Thymus (tissue), 11 donors: ENCODE results near the gene HUS1. TPM values are rescaled to one million over a fixed set of nuclear protein-coding genes. Genes with fewer than 3 reads are reported as not detected.

ENCODE experiments used
- DNase-seq, 9 donors: peaks; one replicate each; pipeline ENCODE4 v3.0.0-alpha.2; 2013; ENCODE audit warnings: low spot score in 9 of 9, low read depth in 6 of 9, missing footprints in 1 of 9
- H3K27ac ChIP-seq, 2 donors: one replicate each; pipeline ENCODE4 v1.5.1; 2013; ENCODE audit warnings: control low read depth in 1 of 2, low read depth in 1 of 2, low read length in 1 of 2, mild to moderate bottlenecking in 1 of 2, moderate library complexity in 1 of 2
- H3K27me3 ChIP-seq, 2 donors: one replicate each; pipeline ENCODE4 v1.5.1; 2013; ENCODE audit warnings: low read length in 1 of 2; ENCODE audit not compliant: control insufficient read depth in 2 of 2, insufficient read depth in 1 of 2
- H3K36me3 ChIP-seq, 2 donors: one replicate each; pipeline ENCODE4 v1.5.1; 2013; ENCODE audit warnings: low read length in 1 of 2, mild to moderate bottlenecking in 1 of 2, moderate library complexity in 1 of 2; ENCODE audit not compliant: control insufficient read depth in 2 of 2, insufficient read depth in 2 of 2
- H3K4me1 ChIP-seq, 2 donors: one replicate each; pipeline ENCODE4 v1.5.1; 2013; ENCODE audit warnings: low read length in 2 of 2; ENCODE audit not compliant: control insufficient read depth in 2 of 2, insufficient read depth in 2 of 2
- H3K4me3 ChIP-seq, 2 donors: one replicate each; pipeline ENCODE4 v1.5.1; 2013; ENCODE audit warnings: low read length in 2 of 2, control low read depth in 1 of 2, mild to moderate bottlenecking in 1 of 2
- H3K9me3 ChIP-seq, 2 donors: one replicate each; pipeline ENCODE4 v1.5.1; 2013; ENCODE audit warnings: low read length in 1 of 2, mild to moderate bottlenecking in 1 of 2; ENCODE audit not compliant: control insufficient read depth in 2 of 2, insufficient read depth in 1 of 2
- WGBS: extraction: QIAGEN DNeasy Blood & Tissue Kit; methylation state at CpG from one replicate; pipeline ENCODE4 v1.1.7; 2013; 5-methylcytosine and 5-hydroxymethylcytosine counted together
- polyA plus RNA-seq: library from polyadenylated mRNA; stranded (reverse); fragments of 200-250 nt; gene quantifications from one replicate; pipeline ENCODE4 v1.2.3, GENCODE V29; 2013
- total RNA-seq: library from RNA; stranded (reverse); fragments of 120-200 nt; gene quantifications from one replicate; pipeline ENCODE4 v1.2.4, GENCODE V29; 2013
- donor health status: healthy.

HUS1 gene
- total and polyA plus RNA-seq, 2 donors: 10.5 to 13.4 TPM

DNA sequence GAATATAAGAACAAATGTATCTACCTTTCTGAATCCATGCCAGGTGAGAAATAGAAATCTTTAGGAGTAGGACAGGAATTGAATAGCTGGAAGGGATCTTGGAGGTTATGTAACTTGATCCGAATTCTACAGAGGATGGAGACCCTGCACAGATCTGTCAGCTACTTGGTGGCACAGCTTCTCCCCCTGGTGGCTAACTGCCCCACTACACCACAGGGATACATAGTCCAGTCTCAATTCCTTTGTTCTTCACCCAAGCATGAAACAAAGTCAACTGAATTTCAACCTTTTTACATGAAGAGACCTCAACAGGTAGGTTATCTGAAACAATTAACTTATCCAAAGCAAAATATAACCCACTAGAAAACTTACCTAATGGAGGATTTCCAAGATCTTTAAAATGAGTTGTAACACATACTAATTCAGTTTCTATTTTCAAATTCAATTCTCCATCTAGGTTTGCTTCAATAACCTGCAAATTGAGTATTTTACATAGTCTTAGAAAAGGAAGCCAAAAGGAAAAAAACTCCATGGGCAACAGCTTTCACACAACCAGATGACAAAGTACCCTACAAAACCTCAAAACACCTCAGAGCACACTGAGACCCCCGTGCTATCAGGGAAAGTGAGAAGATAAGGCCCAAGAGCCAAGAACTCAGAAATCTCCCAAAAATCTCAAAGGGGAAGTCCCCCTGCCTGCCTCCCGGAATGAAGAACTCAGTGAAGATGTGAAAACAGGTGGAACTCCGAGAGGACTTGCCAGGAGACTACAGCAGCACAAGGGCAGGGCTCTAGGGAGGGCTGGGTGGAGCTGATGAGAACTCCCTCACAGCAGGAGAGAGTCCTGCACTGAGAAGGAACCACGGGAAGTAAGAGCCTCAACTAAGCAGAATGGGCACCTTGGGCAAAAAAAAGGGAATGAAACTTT, 10.3 kb downstream of the HUS1 start:
- WGBS: 90% methylated on average over 5 of the region's 5 CpGs
- DNase-seq: peak in 4 of 9 donors; percentile 13 to 57 (median 40)
- Histone ChIP-seq H3K27me3 (no peaks in the 10 kb centered on the region), H3K9me3 (no peaks in the 10 kb centered on the region), H3K4me3 (no peak overlapping the region), H3K36me3 (peaks cover 43 to 68% of the 10 kb centered on the region in 2 donors), H3K27ac (no peak overlapping the region), H3K4me1 (no peaks in the 10 kb centered on the region)

DNA sequence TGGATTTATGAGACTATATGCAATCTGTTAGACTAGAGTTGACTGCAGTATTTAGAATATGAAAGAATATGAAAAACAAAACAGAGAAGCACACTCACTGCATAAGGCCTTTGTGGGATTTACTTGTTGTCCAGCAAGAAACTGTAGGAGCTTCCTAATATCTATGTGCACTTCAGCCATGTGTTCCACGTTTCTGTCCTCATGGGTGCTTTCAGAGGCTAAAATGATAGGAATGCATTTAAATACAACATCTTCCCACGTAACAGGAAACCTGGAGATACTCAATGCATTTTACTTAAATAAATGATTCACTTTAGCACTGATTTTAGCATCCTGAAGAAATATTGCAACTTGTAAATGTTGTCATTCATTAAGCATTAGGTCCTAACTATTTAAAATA, 11.7 kb downstream of the HUS1 start:
- DNase-seq: no peak
- H3K27me3 ChIP-seq: no peaks in the 10 kb centered on the region
- peaks cover 44 to 62% of the 10 kb centered on the region in 2 donors for H3K36me3 ChIP-seq
- no peak overlapping the region for H3K27ac ChIP-seq
- H3K4me1 ChIP-seq: no peaks in the 10 kb centered on the region
- no peaks in the 10 kb centered on the region for H3K9me3 ChIP-seq
- H3K4me3 ChIP-seq: no peak overlapping the region
- WGBS: over 99% methylated on average over 2 of the region's 2 CpGs

DNA sequence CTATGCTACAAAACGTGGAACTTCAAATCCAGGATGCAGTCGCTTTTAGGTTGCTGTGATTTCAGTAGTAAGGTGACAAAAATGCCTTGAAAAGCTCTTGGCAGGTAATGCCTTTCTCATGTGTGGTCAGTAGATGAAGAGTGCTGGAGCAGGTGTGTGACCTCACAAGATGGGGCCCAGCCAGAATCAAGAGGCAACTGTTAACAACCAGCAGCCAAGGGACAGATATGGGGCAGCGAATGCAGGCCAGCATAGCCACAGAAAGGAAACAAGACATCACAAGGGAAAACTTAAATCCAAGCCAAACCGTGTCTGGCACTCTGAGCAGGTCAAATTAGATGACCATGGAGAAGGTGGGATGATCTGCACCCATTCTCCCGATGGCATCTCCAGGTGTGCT, 12.3 kb downstream of the HUS1 start:
- H3K4me1 ChIP-seq: no peaks in the 10 kb centered on the region
- no peaks in the 10 kb centered on the region for H3K9me3 ChIP-seq
- no peak for DNase-seq
- H3K27me3 ChIP-seq: no peaks in the 10 kb centered on the region
- no peak overlapping the region for H3K27ac ChIP-seq
- H3K4me3 ChIP-seq: no peak overlapping the region
- peaks cover 50 to 64% of the 10 kb centered on the region in 2 donors for H3K36me3 ChIP-seq
- WGBS: 97% methylated on average over 5 of the region's 5 CpGs

DNA sequence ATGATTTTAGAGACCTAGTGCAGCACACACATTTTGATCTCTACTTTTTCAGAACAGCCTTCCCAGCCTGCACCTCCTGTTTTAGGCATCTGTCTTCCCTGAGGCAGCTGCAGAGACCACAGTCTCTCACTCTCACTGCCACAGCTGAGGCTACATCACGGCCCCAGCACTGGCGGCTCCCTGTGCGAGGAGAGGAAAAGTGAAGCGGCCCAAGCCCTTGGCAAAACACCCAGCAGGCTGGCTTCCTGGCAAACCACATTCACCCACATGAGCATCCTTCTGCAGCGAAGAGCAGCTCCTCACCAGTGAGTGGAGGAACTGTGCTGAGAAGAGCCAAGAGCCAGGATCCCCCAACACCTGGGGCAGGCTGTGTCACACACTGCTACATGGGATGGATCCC, 14.0 kb downstream of the HUS1 start:
- Histone ChIP-seq H3K4me1 (no peaks in the 10 kb centered on the region), H3K36me3 (peaks cover 57 to 73% of the 10 kb centered on the region in 2 donors), H3K4me3 (no peak overlapping the region), H3K27me3 (no peaks in the 10 kb centered on the region), H3K9me3 (no peaks in the 10 kb centered on the region), H3K27ac (no peak overlapping the region)
- no peak for DNase-seq
- WGBS: 68% methylated on average over 5 of the region's 5 CpGs

DNA sequence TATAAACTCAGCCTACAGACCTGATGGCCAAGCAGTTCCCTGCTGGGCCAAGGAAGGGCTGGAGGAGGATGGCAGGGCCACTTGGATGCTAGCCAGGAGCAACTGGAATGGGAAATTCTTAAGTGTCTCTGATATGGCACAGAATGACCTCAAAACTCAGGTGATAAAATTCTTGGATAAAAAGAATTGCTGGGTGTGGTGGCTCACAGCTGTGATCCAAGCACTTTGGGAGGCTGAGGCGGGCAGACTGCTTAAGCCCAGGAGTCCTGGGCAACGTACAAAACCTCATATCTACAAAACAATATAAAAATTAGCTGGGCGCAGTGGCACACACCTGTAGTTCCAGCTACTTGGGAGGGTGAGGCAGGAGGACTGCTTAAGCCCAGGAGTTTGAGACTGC, 17.2 kb downstream of the HUS1 start:
- H3K4me1 ChIP-seq: no peaks in the 10 kb centered on the region
- H3K9me3 ChIP-seq: no peaks in the 10 kb centered on the region
- H3K27ac ChIP-seq: no peak overlapping the region
- H3K4me3 ChIP-seq: no peak overlapping the region
- peaks cover 54 to 61% of the 10 kb centered on the region in 2 donors for H3K36me3 ChIP-seq
- DNase-seq: no peak
- H3K27me3 ChIP-seq: no peaks in the 10 kb centered on the region
- whole genome bisulfite sequencing: 99% methylated on average over 3 of the region's 3 CpGs

DNA sequence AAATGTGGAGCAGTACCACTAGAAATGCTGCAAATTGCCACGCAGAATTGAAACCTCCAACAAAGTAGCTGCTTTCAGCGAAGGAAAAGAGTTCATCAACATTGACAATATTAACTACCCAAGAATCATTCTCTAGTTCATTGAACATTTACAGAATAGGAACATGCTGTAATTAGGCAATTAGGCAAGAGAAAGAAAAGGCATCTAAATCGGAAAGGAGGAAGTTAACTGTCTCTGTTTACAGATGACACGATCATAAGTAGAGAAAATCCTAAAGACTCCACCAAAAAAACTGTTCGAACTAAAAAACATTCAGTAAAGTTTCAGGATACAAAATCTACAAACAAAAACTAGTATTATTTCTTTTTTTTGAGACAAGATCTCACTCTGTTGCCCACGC, 22.3 kb downstream of the HUS1 start:
- H3K27me3 ChIP-seq: no peaks in the 10 kb centered on the region
- WGBS: 81% methylated on average over 6 of the region's 6 CpGs
- no peaks in the 10 kb centered on the region for H3K4me1 ChIP-seq
- H3K27ac ChIP-seq: no peak overlapping the region
- H3K9me3 ChIP-seq: no peaks in the 10 kb centered on the region
- H3K4me3 ChIP-seq: no peak overlapping the region
- DNase-seq: no peak
- peaks cover 24 to 41% of the 10 kb centered on the region in 2 donors for H3K36me3 ChIP-seq

DNA sequence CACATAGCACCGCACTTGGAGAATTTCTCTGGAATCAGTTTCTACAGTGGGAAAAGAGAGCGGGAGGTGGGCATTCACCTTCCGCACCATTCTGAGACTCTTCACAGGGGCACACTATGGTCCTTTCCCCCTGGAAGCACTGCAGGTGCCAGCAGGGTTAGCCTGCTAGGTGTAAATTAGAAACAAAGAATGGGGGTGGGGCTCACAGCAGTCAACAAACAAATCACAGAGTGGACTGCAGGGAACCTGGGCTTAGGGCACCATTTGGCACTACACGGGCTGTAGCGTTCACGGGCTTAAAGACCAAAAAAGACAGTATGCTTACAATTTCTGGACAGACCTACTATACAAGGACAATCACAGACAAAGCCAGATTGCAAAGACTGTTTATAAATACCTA, 23.2 kb downstream of the HUS1 start:
- no peak overlapping the region for H3K27ac ChIP-seq
- DNase-seq: no peak
- H3K4me1 ChIP-seq: no peaks in the 10 kb centered on the region
- 88% methylated on average over 6 of the region's 6 CpGs for WGBS
- H3K27me3 ChIP-seq: no peaks in the 10 kb centered on the region
- H3K9me3 ChIP-seq: no peaks in the 10 kb centered on the region
- no peak overlapping the region for H3K4me3 ChIP-seq
- H3K36me3 ChIP-seq: peaks cover 16 to 33% of the 10 kb centered on the region in 2 donors

DNA sequence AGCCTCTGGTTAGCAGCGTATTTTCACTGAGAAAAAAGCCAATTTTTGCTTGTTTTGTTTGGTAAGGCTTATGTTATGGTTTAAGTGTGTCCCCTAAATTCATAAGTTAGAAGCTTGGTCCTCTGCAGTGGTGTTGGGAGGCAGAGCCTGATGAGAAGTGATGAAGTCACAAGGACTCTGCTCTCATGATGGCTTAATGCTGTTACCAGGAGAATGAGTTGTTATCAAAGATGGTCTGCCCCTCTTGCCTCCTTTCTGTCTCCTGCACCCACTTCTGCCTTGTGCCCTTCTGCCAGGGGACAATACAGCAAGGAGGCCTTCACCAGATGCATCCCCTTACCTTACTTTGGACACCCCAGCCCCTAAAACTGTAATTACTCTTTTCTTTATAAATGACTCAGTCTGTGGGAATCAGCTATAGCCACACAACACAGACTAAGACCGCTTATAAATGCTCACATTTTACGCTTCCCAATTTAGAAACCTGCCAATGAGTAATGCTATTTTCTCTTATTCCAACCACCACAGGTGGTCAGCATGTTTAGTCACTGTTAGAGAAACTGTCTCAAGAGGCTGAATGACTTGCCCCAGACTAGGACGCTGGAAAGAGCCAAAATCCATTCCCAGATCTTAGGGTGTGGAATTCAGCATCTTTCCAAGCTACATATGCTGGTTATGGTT, 25.0 kb downstream of the HUS1 start:
- peaks cover 12 to 27% of the 10 kb centered on the region in 2 donors for H3K36me3 ChIP-seq
- no peak for DNase-seq
- H3K27me3 ChIP-seq: no peaks in the 10 kb centered on the region
- no peak overlapping the region for H3K4me3 ChIP-seq
- H3K9me3 ChIP-seq: no peaks in the 10 kb centered on the region
- no peak overlapping the region for H3K27ac ChIP-seq
- no peaks in the 10 kb centered on the region for H3K4me1 ChIP-seq
- WGBS: 94% methylated on average over 4 of the region's 4 CpGs

DNA sequence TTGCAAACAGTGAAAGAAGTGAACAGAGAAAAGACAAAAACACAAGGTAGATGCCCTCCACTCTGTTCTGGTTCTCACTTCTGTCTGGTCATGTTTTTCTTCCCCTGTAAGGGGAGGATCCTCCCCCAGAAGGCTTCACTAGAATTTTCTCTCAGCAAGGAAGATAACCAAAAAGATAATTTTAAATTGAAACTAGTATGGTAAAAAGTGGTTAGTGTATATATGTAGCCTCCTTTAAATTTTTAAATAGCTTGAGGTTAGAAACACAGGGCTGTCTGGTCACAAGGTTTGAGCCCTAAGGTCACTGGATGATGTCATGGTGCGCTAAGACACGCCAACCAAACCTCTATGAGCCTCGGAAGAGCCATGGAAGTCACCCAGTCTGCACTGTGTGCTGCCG, 25.6 kb downstream of the HUS1 start:
- no peak for DNase-seq
- no peaks in the 10 kb centered on the region for H3K9me3 ChIP-seq
- H3K27me3 ChIP-seq: no peaks in the 10 kb centered on the region
- H3K36me3 ChIP-seq: peaks cover 12 to 27% of the 10 kb centered on the region in 2 donors
- 99% methylated on average over 4 of the region's 4 CpGs for WGBS
- no peak overlapping the region for H3K4me3 ChIP-seq
- H3K4me1 ChIP-seq: no peaks in the 10 kb centered on the region
- no peak overlapping the region for H3K27ac ChIP-seq
